ENCODE results near the gene ACADS.
"Not testable (repeated sequence)": the region's sequence is repeated elsewhere in the genome, so short reads cannot be mapped to it uniquely, and the experiment has no call there.

The ACADS gene

DNA sequence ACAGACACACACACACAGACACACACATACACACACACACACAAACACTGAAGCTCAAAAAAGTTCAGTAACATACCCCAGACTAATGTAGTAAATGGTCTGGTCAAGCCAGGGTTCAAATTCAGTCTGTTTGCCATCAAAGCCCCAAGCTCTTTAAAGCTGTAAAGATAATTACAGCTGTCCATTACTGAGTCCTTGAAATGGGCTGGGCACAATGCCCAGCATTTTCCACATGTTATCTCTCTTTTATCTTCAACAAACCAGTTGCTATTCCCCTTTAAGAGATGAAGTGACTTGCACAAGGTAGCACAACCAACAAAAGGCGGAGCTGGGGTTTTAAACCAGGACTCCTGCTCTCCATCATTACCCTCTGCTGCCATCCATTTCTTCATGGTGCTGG is 23.0 kb upstream of the ACADS start:
- no peak for DNase-seq

- DNase-seq, result no peak
These were observed 22.2 kb upstream of the ACADS start for GRCh38 chr12:120703311-120703942.

DNA sequence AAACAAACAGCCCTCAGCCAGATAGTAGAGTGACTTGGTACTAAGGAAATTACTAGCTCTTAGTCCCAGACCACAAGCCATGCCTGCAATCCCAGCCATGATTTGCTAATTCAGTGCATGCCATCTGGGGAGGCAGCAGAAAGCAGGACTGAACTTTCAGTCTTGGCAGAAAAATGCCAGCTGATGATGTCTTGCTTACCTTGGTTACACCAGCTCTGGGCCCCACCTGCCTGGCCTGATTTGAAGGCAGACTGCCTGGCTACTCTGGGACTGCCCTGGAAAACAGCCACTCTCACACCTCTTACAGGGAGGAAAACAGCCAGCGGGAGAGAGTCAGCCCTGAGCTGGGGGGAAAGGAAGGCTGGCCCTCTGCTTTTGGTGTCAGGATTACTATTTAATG is 20.0 kb upstream of the ACADS start:
- DNase-seq, result no peak

GRCh38 chr12:120706029-120706428 is 19.6 kb upstream of the ACADS start:
- no peak for DNase-seq

DNA sequence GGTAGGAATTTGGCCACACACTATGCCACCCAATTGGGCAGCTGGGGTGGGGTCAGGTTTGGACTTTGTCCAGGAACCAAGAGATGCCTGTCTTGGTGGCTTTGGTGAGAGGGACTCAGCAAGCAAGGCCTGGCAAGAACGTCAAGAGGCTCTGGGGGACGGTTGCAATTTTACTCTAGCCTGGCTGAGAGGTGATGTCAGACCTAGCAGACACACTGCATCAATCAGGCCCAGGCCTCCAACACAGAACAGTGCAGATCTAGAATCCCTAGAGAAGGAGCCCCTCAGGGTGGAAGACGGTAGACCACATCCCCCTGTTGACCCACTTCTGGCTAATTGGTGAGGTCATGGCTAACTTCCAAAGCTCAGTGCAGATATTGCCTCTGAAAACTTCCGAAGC is 17.0 kb upstream of the ACADS start:
- no peak for DNase-seq

- DNase-seq, result peak; percentile 61 to 87 (median 73)
These were observed 15.4 kb upstream of the ACADS start, which contains the start of gene UNC119B for GRCh38 chr12:120710031-120710804. Gene UNC119B (plus strand): TSS chr12:120710458. CDS start chr12:120710475, 17 bp downstream.

DNA sequence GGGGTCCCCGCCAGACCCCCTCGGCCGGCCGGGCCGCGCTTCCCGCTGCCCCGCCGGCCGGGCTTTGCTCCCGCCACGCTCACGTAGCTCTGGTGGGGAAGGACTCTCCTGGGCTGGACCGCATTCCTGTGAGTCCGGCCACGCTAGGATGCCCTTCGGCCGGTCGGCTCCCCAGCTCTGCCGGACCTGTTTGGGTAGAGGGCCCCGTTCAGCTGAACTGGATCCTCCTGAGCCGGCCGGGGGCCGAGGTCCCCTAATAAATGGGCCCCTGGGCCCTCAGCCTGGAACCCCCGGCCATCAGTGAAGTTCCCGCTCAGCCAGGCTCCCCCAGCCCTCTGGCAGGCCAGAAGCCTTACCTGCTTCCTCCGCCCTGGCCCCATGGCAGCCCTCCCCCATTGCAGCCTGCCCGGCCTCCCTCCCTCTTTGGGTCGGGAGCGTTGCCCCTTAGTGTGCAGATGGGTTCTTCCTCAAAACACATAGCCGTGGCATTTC is 14.8 kb upstream of the ACADS start:
- peak in 1 of 3 donors; percentile 17 for DNase-seq

DNA sequence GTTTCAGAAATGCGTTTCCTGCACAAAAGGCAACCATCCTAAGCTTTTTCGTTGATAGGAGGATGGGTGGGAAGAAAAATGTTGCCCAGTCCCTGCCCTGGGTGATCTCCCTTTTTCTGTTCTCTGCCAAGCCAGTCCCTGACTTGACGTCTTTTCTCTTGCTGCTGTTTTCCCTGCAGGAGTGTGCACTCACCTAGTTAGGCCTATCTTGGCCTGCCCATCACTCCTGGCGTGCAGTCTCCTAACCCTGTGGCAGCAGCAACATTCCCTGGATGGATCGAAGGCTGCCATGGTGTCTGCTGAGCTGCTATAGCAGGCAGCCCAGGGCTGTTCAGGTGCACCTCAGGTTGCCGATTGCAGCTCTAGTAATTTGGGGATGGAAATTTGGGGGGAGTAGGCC is 14.2 kb upstream of the ACADS start:
- DNase-seq, result no peak

GRCh38 chr12:120712610-120713009 is 13.0 kb upstream of the ACADS start:
- no peak for DNase-seq

DNA sequence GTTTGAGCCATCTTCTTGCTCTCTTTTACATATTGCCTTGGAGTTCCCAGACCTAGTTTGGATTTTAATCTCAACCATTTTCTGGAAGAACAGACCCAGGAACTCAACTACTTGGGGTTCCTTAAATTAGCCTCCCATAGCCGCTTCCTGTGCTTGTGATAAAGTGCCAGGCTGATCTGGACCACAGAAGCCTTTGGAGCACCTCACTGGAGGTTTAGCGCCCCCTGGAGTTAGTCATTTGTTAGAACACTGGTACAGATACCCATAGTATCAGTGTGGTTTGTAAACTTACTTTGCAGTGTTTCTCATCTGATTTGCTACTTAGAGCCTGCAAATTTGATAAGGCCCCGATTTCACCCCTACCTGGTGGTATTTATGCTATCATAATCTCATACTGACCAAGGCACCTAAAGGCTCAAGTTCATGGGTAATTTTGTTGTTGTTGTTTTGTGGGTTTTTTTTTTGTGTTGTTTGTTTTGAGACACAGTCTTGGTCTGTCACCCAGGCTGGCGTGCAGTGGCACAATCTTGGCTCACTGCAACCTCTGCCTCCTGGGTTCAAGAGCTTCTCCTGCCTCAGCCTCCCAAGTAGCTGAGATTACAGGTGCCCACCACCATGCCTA is 11.7 kb upstream of the ACADS start:
- DNase-seq, result peak; percentile 90 to 95 (median 94)

- DNase-seq, result no peak
These were observed 7.6 kb upstream of the ACADS start for GRCh38 chr12:120718055-120718454.

DNA sequence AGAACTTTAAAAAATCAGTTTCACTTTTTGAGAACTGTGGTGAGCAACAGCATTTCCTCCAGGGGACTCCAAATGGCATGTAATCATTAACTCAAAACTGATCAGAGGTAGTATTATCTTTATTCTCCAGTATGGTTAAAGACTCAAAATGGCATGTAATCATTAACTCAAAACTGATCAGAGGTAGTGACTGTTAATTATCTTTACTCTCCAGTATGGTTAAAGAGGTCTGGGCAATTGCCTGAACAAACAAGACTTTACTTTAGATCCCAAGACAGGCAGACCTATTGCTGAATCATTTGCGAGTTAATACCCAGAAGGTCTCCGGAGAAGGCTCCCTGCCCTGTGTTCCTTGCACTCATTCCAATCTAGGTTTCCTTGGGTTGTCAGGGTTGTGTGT is 6.6 kb upstream of the ACADS start:
- DNase-seq, result no peak

DNA sequence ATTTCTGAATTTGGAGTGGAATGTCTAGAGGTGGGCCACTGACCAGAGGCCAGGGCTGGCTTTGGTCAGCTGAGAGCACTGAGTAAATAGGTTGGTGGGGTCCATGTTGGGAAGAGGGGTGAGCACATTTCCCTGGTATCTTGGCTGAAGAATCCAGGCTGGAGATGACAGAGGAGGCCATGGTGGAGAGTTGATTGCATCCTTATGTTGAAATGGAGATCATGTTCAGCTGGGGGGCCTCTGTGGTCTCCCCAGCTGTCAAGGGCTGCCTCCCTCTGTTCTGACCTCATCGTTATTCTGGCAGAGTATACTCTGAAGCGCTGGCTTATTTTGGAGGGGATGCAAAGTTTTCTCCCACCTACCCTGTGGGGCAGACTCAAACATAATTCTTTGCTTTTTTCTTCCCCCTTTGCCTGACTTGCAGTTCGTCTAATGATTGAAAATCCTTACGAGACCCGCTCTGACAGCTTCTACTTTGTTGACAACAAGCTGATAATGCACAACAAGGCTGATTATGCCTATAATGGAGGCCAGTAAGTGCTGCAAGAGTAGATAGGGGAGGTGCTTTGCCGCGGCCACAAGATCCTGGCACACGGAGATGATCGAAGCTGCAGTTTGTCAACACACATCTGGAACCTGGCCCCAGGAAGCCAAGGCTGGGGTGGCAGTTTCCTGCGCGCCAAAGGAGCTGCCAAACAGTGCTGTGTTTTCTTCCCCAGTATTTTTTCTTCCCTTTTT is 6.0 kb upstream of the ACADS start:
- DNase-seq, result no peak

GRCh38 chr12:120720234-120720986 is 5.2 kb upstream of the ACADS start:
- peak; percentile 70 to 81 (median 81) for DNase-seq

DNA sequence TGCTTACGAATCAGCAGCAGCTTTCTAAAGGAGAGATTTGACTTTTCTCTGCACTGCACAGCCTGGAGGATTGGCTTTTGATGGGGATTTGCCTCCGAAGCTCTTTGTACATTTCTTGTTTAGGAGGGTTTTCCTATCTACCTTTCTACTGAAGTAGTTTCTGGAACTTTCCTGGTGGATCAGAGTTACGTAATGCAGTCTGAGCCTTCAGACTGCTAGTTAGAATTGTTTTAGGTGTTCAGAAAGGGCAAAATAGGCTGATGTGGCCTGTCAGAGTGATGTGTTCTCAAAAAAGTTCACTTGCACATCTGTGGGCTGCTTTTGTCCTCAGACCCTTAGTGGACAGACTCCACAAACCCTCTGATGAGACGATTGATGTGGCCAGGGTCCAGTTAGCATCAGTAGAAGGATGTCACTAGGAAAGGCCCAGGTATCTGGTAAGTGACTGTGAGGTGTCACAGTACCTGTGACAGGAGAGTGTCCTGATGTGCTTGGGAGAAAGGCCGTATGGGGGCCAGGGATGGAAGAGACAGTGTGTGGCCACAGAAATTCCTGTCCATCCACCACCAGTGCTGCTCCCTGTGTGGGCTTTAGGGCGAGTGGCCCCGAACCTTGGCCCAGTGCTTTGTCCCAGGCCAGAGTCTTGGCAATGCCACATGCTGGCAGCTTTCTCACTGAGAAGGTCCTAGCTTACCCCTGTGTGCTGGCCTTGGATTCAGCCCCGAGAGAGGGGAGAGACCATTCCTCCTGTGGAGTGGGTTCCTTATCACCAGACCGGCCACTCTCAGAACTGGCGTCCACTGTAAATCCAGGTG is 4.4 kb upstream of the ACADS start:
- no peak for DNase-seq

- no peak for DNase-seq
These were observed 3.8 kb upstream of the ACADS start for GRCh38 chr12:120721866-120722265.

GRCh38 chr12:120722784-120723183 is 2.8 kb upstream of the ACADS start:
- no peak for DNase-seq

- no peak for DNase-seq
These were observed 906 bp upstream of the ACADS start for GRCh38 chr12:120724720-120725119.

DNA sequence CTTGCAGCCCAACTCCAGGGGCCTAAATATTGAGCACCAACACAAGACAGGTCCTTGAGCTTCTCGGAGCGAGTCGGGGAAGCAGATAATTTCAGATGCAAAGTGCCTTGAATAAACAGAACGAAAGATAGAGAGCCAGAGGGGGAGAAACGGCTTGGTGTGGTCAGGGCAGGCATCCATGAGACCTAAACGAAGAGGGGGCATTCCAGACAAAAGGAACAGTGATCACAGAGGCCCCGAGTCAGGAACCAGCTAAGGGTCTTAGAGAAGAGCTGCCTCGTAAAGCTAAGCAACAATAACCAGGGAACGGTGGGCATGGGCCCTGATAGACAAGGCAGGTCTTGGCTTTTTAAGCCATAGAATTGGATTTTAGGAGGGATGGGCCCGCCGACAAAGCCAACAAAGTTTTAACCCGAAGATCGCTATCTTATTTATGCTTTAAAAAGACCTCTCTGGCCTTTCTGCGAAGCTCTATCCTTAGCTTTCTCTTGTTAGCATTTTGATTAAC is 421 bp upstream of the ACADS start:
- DNase-seq, result no peak

DNA sequence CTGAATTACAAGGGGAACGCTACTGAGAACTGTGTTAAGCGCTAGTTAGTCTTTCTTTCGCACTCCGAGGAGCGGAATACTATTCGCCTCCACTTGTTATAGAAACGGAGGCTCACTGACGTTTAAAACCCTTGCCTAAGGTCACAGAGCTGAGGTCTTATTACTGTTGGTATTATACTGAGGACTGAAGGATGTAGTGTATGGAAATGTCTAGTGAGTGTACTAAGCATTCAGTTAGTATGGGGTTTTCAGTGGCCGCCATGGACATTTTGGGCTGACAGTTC is 826 bp downstream of the ACADS start:
- no peak for DNase-seq

GRCh38 chr12:120726961-120727360 is 1.3 kb downstream of the ACADS start:
- no peak for DNase-seq

- not testable (repeated sequence) for DNase-seq
These were observed 6.6 kb downstream of the ACADS start for GRCh38 chr12:120732198-120732597.

Measured in suppressor macrophage treated with lipopolysaccharide for 1 hour (primary cell).